SK-N-SH (cell line): ENCODE data around the gene SLC25A53. TPM values are rescaled to one million over a fixed set of nuclear protein-coding genes. Genes with fewer than 3 reads are reported as not detected.

ENCODE experiments used
- CTCF ChIA-PET: fragments of 300-600, 350-600 bp; formaldehyde crosslinking; extraction: SDS; loops from one replicate; lab custom pipeline; 2021; lab: Yijun Ruan, JAX
- POLR2A ChIA-PET: fragments of 350-600 bp; sonication (Branson Sonifier 250); formaldehyde crosslinking; extraction: SDS; loops from one replicate; lab custom pipeline; 2020; ENCODE audit warnings: antibody characterized with exemption, inconsistent platforms; lab: Yijun Ruan, JAX
- DNase-seq: peaks from one replicate; pipeline ENCODE4 v3.0.0; 2012
- H2AFZ ChIP-seq: fragments of 200-600 bp; sonication (generic); 2 replicates; pipeline ENCODE4 v1.8.1; 2016; ENCODE audit warnings: antibody characterized with exemption, mild to moderate bottlenecking, low read depth
- H3F3A ChIP-seq: fragments of 200-600 bp; sonication (generic); replicated peaks from 2 replicates; pipeline ENCODE3; 2016; ENCODE audit warnings: antibody characterized with exemption, mild to moderate bottlenecking; ENCODE audit not compliant: insufficient read depth
- H3K27ac ChIP-seq, 2 experiments: fragments of 200-500 bp in 1 of 2; fragments of 200-600 bp in 1 of 2; sonication (Bioruptor generic) in 1 of 2; sonication (generic), shearing (Covaris generic) in 1 of 2; 2 replicates each; pipeline versions ENCODE4 v1.5.1 to v1.6.1; 2014 to 2016; ENCODE audit warnings: low read depth in 2 of 2, inconsistent platforms in 1 of 2, low read length in 1 of 2, mild to moderate bottlenecking in 1 of 2, mixed read lengths in 1 of 2
- H3K27me3 ChIP-seq: fragments of 200-600 bp; sonication (generic), shearing (Covaris generic); 2 replicates; pipeline ENCODE4 v1.6.1; 2016; ENCODE audit warnings: mixed run types; ENCODE audit not compliant: insufficient read depth
- H3K36me3 ChIP-seq, 2 experiments: fragments of 200-500 bp in 1 of 2; fragments of 200-600 bp in 1 of 2; sonication (Bioruptor generic) in 1 of 2; sonication (generic) in 1 of 2; replicated peaks in 1 of 2; 2 replicates each; pipeline versions ENCODE3 to v1.5.1; 2014 to 2016; ENCODE audit warnings: low read length in 1 of 2, mild to moderate bottlenecking in 1 of 2; ENCODE audit not compliant: insufficient read depth in 2 of 2, control insufficient read depth in 1 of 2
- H3K4me1 ChIP-seq, 2 experiments: fragments of 200-500 bp in 1 of 2; fragments of 200-600 bp in 1 of 2; sonication (Bioruptor generic) in 1 of 2; sonication (generic), shearing (Covaris generic) in 1 of 2; 2 replicates each; pipeline versions ENCODE4 v1.5.1 to v1.6.1; 2014 to 2016; ENCODE audit warnings: low read depth in 1 of 2, low read length in 1 of 2, mixed run types in 1 of 2; ENCODE audit not compliant: insufficient read depth in 2 of 2, control insufficient read depth in 1 of 2
- H3K4me2 ChIP-seq: fragments of 200-600 bp; sonication (generic), shearing (Covaris generic); 2 replicates; pipeline ENCODE4 v1.6.1; 2017; ENCODE audit warnings: mixed run types
- H3K4me3 ChIP-seq, 2 experiments: fragments of 200-500 bp in 1 of 2; fragments of 200-600 bp in 1 of 2; sonication (Bioruptor generic) in 1 of 2; sonication (generic), shearing (Covaris generic) in 1 of 2; 2 replicates each; pipeline versions ENCODE4 v1.5.1 to v1.8.1; 2014 to 2016; ENCODE audit warnings: low read depth in 2 of 2, inconsistent platforms in 1 of 2, low read length in 1 of 2, mild to moderate bottlenecking in 1 of 2, mixed read lengths in 1 of 2, moderate library complexity in 1 of 2
- H3K79me2 ChIP-seq: fragments of 200-600 bp; sonication (generic); 2 replicates; pipeline ENCODE4 v1.8.1; 2017; ENCODE audit warnings: mild to moderate bottlenecking; ENCODE audit not compliant: insufficient read depth
- H3K9ac ChIP-seq: fragments of 200-600 bp; sonication (generic); 2 replicates; pipeline ENCODE4 v1.6.1; 2017; ENCODE audit warnings: mixed run types
- H3K9me2 ChIP-seq: fragments of 200-600 bp; sonication (generic); 2 replicates; pipeline ENCODE4 v1.6.1; 2017; ENCODE audit warnings: mixed run types
- H3K9me3 ChIP-seq: fragments of 200-600 bp; sonication (generic); 2 replicates; pipeline ENCODE4 v1.6.1; 2017; ENCODE audit warnings: mixed run types, mild to moderate bottlenecking, moderate library complexity
- H4K20me1 ChIP-seq: fragments of 200-600 bp; sonication (generic); 2 replicates; pipeline ENCODE4 v1.6.1; 2017; ENCODE audit warnings: mild to moderate bottlenecking, mixed run types; ENCODE audit not compliant: insufficient read depth
- FOXJ3 ChIP-seq: sonication (generic); formaldehyde crosslinking; IDR thresholded peaks from 2 replicates; pipeline ENCODE4 v1.5.1; 2020; ENCODE audit warnings: mild to moderate bottlenecking, missing genetic modification reagents
- MXI1 ChIP-seq: IDR thresholded peaks from 2 replicates; pipeline ENCODE4 v1.6.1; 2012; ENCODE audit warnings: mild to moderate bottlenecking, low read depth, low read length, improper control_type of control experiment
- RFX5 ChIP-seq: IDR thresholded peaks from 2 replicates; pipeline ENCODE4 v1.6.1; 2012; ENCODE audit warnings: mild to moderate bottlenecking, improper control_type of control experiment, low read length
- SIN3A ChIP-seq: IDR thresholded peaks from 2 replicates; pipeline ENCODE4 v1.6.1; 2012; ENCODE audit warnings: low read depth, mild to moderate bottlenecking, low read length, moderate library complexity, borderline replicate concordance
- SMC3 ChIP-seq: IDR thresholded peaks from 2 replicates; pipeline ENCODE4 v1.6.1; 2012; ENCODE audit warnings: low read depth, low read length, improper control_type of control experiment
- TCF12 ChIP-seq: IDR thresholded peaks from 2 replicates; pipeline ENCODE4 v1.4.0; 2012
- WGBS: methylation state at CpG from one replicate; pipeline ENCODE4 v1.1.6; 2017; ENCODE audit warnings: low lambda C conversion rate; 5-methylcytosine and 5-hydroxymethylcytosine counted together
- polyA plus RNA-seq, 3 experiments: library from polyadenylated mRNA; depleted of rRNA; stranded (reverse); fragments of >200 nt; gene quantifications; 2 replicates each; pipeline ENCODE4 v1.2.3, GENCODE V29; 2012
- TF ChIP-seq, protein P1 (sequence below): fragments of 150-350 bp; IDR thresholded peaks from 2 replicates; pipeline ENCODE4 v1.6.1; 2017; ENCODE audit warnings: antibody characterized with exemption, low read length, low read depth, borderline replicate concordance
- TF ChIP-seq, protein P2 (sequence below): IDR thresholded peaks from 2 replicates; pipeline ENCODE4 v1.4.0; 2012; ENCODE audit warnings: low read depth, borderline replicate concordance

The SLC25A53 gene
- polyA plus RNA-seq, 1 of the 3 experiments (the other 2 are of a cell fraction): 5.9 TPM

DNA sequence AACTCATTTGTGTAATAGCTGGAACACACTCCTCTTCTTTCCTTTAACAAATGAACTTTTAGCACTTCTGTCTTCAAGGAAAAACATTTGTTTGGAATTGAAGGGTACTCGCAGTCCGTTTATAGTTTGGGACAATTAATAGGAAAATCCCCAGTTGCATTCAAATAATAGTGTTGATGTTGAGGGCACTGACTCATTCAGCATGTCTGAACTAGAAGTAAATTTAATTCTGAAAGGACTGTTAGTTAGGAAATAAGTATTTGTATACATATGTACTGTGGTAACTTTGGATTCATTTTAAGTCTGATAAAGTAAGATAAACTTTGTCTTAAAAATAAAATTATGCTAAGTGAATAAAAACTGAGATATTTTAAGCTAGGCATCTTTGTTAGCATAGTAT is 36.7 kb upstream of the SLC25A53 start:
- no peak overlapping the region for H3K4me3 ChIP-seq
- peaks cover 7% of the 10 kb centered on the region for H3F3A ChIP-seq
- no peaks in the 10 kb centered on the region for H3K9me2 ChIP-seq
- no peaks in the 10 kb centered on the region for H3K4me1 ChIP-seq
- ChIA-PET POLR2A (no interaction called here), CTCF (interaction anchor here (2.2 kb wide), 1 partner anchor 9 kb away, joined by 6 read pairs; no protein-coding TSS in a partner anchor)
- H3K79me2 ChIP-seq: no peaks in the 10 kb centered on the region
- no peaks in the 10 kb centered on the region for H3K9me3 ChIP-seq
- no peak overlapping the region for H3K9ac ChIP-seq
- H3K36me3 ChIP-seq: peaks cover 8 to 39% of the 10 kb centered on the region in 2 experiments
- no peak for DNase-seq
- H3K4me2 ChIP-seq: no peak overlapping the region
- no peaks in the 10 kb centered on the region for H3K27me3 ChIP-seq
- H2AFZ ChIP-seq: no peak overlapping the region
- no peak overlapping the region for H3K27ac ChIP-seq
- H4K20me1 ChIP-seq: no peaks in the 10 kb centered on the region
- 35% methylated on average over 2 of the region's 2 CpGs for WGBS
- TF ChIP-seq RFX5 (no peak), SMC3 (no peak), FOXJ3 (CRISPR knock-in tag) (no peak), SIN3A (no peak)
- TF ChIP-seq, protein P1, sequence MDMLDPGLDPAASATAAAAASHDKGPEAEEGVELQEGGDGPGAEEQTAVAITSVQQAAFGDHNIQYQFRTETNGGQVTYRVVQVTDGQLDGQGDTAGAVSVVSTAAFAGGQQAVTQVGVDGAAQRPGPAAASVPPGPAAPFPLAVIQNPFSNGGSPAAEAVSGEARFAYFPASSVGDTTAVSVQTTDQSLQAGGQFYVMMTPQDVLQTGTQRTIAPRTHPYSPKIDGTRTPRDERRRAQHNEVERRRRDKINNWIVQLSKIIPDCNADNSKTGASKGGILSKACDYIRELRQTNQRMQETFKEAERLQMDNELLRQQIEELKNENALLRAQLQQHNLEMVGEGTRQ: no peak

DNA sequence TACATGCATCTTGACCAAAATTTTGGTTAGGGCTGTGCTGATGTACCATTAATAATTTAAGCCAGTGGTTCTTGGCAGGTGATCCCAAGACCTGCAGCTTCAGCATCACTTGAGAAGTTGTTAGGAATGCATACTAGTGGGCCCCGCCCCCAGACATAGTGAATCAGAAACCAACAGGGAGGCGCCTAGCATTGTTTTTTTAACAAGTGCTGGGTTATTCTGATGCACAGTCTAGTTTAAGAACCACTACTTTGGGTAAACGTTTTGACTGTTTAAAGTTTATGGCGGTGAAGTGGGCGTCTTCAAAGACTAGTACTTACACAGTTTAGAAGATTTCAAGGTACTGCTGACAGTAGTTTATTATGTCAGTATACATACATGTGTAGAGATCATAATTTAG is 33.0 kb upstream of the SLC25A53 start:
- TF ChIP-seq TCF12 (no peak), SIN3A (no peak), MXI1 (no peak)
- TF ChIP-seq, all 33 proteins: peak for 0
- H3K36me3 ChIP-seq: peaks cover 8 to 56% of the 10 kb centered on the region in 2 experiments
- CTCF ChIA-PET: no interaction called here
- H3K27ac ChIP-seq: no peak overlapping the region
- WGBS: 46% methylated on average over 5 of the region's 5 CpGs
- H3K9ac ChIP-seq: no peak overlapping the region
- no peaks in the 10 kb centered on the region for H3K9me3 ChIP-seq
- H3K9me2 ChIP-seq: no peaks in the 10 kb centered on the region
- DNase-seq: no peak
- H3K27me3 ChIP-seq: 0 out of 2 replicates have a peak, but pooled peaks cover 3% of the 10 kb centered on the region
- no peaks in the 10 kb centered on the region for H3K79me2 ChIP-seq
- no peak overlapping the region for H3K4me3 ChIP-seq
- no peaks in the 10 kb centered on the region for H4K20me1 ChIP-seq
- H2AFZ ChIP-seq: no peak overlapping the region
- no peak overlapping the region for H3K4me2 ChIP-seq
- peaks cover 2% of the 10 kb centered on the region for H3F3A ChIP-seq
- H3K4me1 ChIP-seq: no peaks in the 10 kb centered on the region
- POLR2A ChIA-PET: no interaction called here

DNA sequence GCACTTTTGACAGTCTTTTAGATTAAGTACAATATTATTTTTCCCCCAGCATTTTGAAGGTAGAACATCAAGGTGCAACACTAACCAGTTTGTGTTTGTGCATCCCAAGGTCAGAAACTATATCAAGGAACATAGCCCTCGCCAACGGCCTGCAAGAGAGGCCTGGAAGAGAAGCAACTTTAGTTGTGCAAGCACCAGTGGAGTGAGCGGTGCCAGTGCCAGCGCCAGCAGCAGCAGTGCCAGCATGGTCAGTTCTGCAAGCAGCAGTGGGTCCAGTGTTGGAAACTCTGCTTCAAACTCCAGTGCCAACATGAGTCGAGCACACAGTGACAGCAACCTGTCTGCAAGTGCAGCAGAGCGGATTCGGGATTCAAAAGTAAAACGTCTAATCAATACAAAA is 31.1 kb upstream of the SLC25A53 start:
- ChIA-PET POLR2A (no interaction called here), CTCF (no interaction called here)
- H3K4me3 ChIP-seq: no peak overlapping the region
- peaks cover 12 to 53% of the 10 kb centered on the region in 2 experiments for H3K36me3 ChIP-seq
- no peaks in the 10 kb centered on the region for H3K9me3 ChIP-seq
- no peak for DNase-seq
- no peak overlapping the region for H3K9ac ChIP-seq
- H3K9me2 ChIP-seq: no peaks in the 10 kb centered on the region
- WGBS: 59% methylated on average over 8 of the region's 8 CpGs
- TF ChIP-seq, protein P2, sequence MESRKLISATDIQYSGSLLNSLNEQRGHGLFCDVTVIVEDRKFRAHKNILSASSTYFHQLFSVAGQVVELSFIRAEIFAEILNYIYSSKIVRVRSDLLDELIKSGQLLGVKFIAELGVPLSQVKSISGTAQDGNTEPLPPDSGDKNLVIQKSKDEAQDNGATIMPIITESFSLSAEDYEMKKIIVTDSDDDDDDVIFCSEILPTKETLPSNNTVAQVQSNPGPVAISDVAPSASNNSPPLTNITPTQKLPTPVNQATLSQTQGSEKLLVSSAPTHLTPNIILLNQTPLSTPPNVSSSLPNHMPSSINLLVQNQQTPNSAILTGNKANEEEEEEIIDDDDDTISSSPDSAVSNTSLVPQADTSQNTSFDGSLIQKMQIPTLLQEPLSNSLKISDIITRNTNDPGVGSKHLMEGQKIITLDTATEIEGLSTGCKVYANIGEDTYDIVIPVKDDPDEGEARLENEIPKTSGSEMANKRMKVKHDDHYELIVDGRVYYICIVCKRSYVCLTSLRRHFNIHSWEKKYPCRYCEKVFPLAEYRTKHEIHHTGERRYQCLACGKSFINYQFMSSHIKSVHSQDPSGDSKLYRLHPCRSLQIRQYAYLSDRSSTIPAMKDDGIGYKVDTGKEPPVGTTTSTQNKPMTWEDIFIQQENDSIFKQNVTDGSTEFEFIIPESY: no peak
- no peaks in the 10 kb centered on the region for H3F3A ChIP-seq
- H3K4me1 ChIP-seq: no peaks in the 10 kb centered on the region
- H4K20me1 ChIP-seq: no peaks in the 10 kb centered on the region
- peaks cover 14% of the 10 kb centered on the region; the same call in 1 of the 2 replicates for H3K79me2 ChIP-seq
- H3K27me3 ChIP-seq: 0 out of 2 replicates have a peak, but pooled peaks cover 3% of the 10 kb centered on the region
- H3K4me2 ChIP-seq: no peak overlapping the region
- H2AFZ ChIP-seq: no peak overlapping the region
- no peak overlapping the region for H3K27ac ChIP-seq
